ENCODE results near the gene MLPH.
"Not testable (repeated sequence)": the region's sequence is repeated elsewhere in the genome, so short reads cannot be mapped to it uniquely, and the experiment has no call there.

DNA sequence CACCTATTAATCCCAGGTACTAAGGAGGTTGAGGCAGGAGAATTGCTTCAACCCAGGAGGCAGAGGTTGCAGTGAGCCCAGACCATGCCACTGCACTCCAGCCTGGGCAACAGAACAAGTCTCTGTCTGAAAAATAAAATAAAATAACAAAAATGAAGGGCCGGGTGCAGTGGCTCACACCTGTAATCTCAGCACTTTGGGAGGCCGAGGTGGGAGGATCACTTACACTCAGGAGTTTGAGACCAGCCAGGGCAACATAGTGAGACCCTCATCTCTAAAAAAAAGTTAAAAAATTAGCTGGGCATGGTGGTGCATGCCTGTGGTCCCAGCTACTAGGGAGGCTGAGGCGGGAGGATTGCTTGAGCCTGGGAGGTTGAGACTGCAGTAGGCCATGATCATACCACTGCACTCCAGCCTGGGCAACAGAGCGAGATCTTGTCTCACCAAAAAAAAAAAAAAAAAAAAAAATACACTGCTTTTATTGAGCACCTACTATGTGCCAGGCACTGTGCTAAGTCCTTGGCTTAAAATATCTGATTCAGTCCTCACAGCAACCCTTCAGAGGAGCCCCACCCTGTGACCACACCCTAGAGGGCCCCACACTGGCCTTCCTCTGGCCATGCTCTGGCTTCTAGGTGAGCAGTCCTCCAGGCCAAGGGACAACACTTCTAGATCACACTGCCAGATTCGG, 108.9 kb downstream of the MLPH start:
- TF ChIP-seq, protein P1, sequence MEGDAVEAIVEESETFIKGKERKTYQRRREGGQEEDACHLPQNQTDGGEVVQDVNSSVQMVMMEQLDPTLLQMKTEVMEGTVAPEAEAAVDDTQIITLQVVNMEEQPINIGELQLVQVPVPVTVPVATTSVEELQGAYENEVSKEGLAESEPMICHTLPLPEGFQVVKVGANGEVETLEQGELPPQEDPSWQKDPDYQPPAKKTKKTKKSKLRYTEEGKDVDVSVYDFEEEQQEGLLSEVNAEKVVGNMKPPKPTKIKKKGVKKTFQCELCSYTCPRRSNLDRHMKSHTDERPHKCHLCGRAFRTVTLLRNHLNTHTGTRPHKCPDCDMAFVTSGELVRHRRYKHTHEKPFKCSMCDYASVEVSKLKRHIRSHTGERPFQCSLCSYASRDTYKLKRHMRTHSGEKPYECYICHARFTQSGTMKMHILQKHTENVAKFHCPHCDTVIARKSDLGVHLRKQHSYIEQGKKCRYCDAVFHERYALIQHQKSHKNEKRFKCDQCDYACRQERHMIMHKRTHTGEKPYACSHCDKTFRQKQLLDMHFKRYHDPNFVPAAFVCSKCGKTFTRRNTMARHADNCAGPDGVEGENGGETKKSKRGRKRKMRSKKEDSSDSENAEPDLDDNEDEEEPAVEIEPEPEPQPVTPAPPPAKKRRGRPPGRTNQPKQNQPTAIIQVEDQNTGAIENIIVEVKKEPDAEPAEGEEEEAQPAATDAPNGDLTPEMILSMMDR (conservative IDR thresholded peaks at IDR 0.05; ENCODE audit: low read length): not testable (repeated sequence)
- not testable (repeated sequence) for TF ChIP-seq EZH2phosphoT487 (IDR thresholded peaks at IDR 0.05; ENCODE audit: borderline replicate concordance)
